Neural progenitor cell (in vitro differentiated cells): ENCODE data around the gene VSIG10L2.

Experiments used
- EZH2 ChIP-seq: fragments of 200-600 bp; sonication (generic); IDR thresholded peaks from 2 replicates; pipeline ENCODE4 v1.6.1; 2017; ENCODE audit warnings: antibody characterized with exemption, mild to moderate bottlenecking, moderate library complexity
- TF ChIP-seq, protein P1 (sequence below): fragments of 200-600 bp; sonication (generic); IDR thresholded peaks from 2 replicates; pipeline ENCODE4 v1.5.1; 2017; ENCODE audit warnings: antibody characterized with exemption, mild to moderate bottlenecking

- no peak for TF ChIP-seq EZH2
- TF ChIP-seq, protein P1, sequence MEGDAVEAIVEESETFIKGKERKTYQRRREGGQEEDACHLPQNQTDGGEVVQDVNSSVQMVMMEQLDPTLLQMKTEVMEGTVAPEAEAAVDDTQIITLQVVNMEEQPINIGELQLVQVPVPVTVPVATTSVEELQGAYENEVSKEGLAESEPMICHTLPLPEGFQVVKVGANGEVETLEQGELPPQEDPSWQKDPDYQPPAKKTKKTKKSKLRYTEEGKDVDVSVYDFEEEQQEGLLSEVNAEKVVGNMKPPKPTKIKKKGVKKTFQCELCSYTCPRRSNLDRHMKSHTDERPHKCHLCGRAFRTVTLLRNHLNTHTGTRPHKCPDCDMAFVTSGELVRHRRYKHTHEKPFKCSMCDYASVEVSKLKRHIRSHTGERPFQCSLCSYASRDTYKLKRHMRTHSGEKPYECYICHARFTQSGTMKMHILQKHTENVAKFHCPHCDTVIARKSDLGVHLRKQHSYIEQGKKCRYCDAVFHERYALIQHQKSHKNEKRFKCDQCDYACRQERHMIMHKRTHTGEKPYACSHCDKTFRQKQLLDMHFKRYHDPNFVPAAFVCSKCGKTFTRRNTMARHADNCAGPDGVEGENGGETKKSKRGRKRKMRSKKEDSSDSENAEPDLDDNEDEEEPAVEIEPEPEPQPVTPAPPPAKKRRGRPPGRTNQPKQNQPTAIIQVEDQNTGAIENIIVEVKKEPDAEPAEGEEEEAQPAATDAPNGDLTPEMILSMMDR: no peak
Observed at GRCh38 chr11:125929445-125930075, 16.3 kb upstream of the VSIG10L2 start.
